ENCODE results near the gene ATXN1.
"Not testable (repeated sequence)": the region's sequence is repeated elsewhere in the genome, so short reads cannot be mapped to it uniquely, and the experiment has no call there.

The ATXN1 gene

GRCh38 chr6:16473908-16474771, 287.1 kb downstream of the ATXN1 start:
- no peak for DNase-seq (ENCODE audit: low read depth)

- no peak for DNase-seq (ENCODE audit: low read depth)
Measured at GRCh38 chr6:16473184-16473907, 287.9 kb downstream of the ATXN1 start.

GRCh38 chr6:16472349-16473069, 288.8 kb downstream of the ATXN1 start:
- DNase-seq (ENCODE audit: low read depth): no peak

GRCh38 chr6:16471910-16472297, 289.4 kb downstream of the ATXN1 start:
- no peak for DNase-seq (ENCODE audit: low read depth)

- DNase-seq (ENCODE audit: low read depth): no peak
Measured at GRCh38 chr6:16471222-16471909, 289.9 kb downstream of the ATXN1 start.

- no peak for DNase-seq (ENCODE audit: low read depth)
Measured at GRCh38 chr6:16470502-16471221, 290.6 kb downstream of the ATXN1 start.

- DNase-seq (ENCODE audit: low read depth): no peak
Measured at GRCh38 chr6:16468991-16469615, 292.2 kb downstream of the ATXN1 start.

GRCh38 chr6:16466800-16467553, 294.3 kb downstream of the ATXN1 start:
- no peak for DNase-seq (ENCODE audit: low read depth)

GRCh38 chr6:16464045-16464444, 297.2 kb downstream of the ATXN1 start:
- no peak for DNase-seq (ENCODE audit: low read depth)

GRCh38 chr6:16463246-16463645, 298.0 kb downstream of the ATXN1 start:
- DNase-seq (ENCODE audit: low read depth): not testable (repeated sequence)

- DNase-seq (ENCODE audit: low read depth): no peak
Measured at GRCh38 chr6:16461491-16461890, 299.8 kb downstream of the ATXN1 start.

- not testable (repeated sequence) for DNase-seq (ENCODE audit: low read depth)
Measured at GRCh38 chr6:16459472-16459871, 301.8 kb downstream of the ATXN1 start.

GRCh38 chr6:16452348-16452747, 308.9 kb downstream of the ATXN1 start:
- no peak for DNase-seq (ENCODE audit: low read depth)

- DNase-seq (ENCODE audit: low read depth): no peak
Measured at GRCh38 chr6:16450821-16451220, 310.4 kb downstream of the ATXN1 start.

GRCh38 chr6:16450285-16450684, 311.0 kb downstream of the ATXN1 start:
- no peak for DNase-seq (ENCODE audit: low read depth)

GRCh38 chr6:16446273-16446672, 315.0 kb downstream of the ATXN1 start:
- no peak for DNase-seq (ENCODE audit: low read depth)

GRCh38 chr6:16442031-16442430, 319.2 kb downstream of the ATXN1 start:
- no peak for DNase-seq (ENCODE audit: low read depth)

GRCh38 chr6:16441262-16441661, 320.0 kb downstream of the ATXN1 start:
- no peak for DNase-seq (ENCODE audit: low read depth)

GRCh38 chr6:16440636-16441212, 320.5 kb downstream of the ATXN1 start:
- DNase-seq (ENCODE audit: low read depth): no peak

All from stimulated activated CD8-positive, alpha-beta memory T cell treated with anti-CD3 and anti-CD28 coated beads, Interleukin-15, amount 100 ng/mL, for 24 hours (primary cell).